ENCODE results near the gene TBC1D26.
"Not testable (repeated sequence)": the region's sequence is repeated elsewhere in the genome, so short reads cannot be mapped to it uniquely, and the experiment has no call there.

Gene TBC1D26

GRCh38 chr17:15731900-15732299 lies at the start of gene TBC1D26:
TBC1D26 (plus strand) TSS chr17:15732283; CDS start chr17:15735349, 3,066 bp downstream.
- DNase-seq (ENCODE audit: low read depth in 2 of 2): not testable (repeated sequence)

DNA sequence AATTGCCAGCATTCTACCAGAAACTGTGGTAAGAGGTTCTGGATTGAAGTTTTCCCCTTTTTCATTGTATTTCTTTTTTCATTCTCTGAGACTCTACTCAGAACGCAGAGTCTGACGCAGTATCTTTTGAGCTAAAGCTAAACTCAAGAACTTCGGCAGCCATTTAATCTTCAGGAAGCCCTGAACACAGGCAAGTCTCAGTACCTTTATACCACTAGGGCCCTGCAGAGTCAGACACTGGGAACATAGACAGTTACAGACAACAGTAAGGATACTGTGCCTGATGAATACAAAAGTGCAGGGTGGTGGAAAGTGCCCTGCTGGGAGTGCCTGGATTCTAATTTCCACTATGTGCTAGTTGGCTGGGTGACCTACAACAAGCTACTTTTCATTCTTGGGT lies 48.9 kb upstream of the TBC1D26 start:
- not testable (repeated sequence) for DNase-seq (ENCODE audit: low read depth in 2 of 2)

DNA sequence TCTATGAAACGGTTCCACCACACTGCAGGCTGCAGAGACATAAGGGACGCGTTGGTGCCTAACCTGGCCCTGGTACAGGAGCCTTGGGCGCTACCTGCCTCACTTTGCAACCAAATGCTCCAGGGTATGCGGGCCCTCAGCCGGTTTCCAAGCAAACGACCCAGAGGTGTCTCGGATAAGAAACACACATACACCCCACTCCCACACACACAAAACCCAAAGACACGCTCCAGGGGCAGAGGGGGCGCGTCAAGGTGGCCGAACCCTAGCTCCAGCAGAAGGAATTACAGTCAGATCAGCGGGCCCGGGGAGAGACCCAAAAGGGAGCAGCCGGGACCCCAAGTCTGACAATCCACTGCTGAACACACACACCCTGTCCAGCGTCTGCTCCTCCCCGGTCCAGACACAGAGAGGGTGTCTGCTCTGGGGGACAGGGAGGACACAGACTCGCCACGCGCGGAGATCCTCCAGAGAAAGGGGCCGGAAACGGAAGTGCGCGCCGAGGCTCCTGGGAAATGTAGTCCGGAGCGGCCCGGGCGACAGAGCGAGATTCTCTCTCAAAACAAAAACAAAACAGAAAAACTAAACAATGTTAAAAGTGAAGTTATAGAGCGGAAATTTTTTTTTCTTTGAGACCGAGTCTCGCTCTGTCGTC lies 48.1 kb upstream of the TBC1D26 start, which contains the start of gene TRIM16:
TRIM16 (minus strand) TSS at position 488 of the 655 bp plus-strand sequence. CDS start 32,702 bp downstream, outside the sequence.
- DNase-seq (ENCODE audit: low read depth in 2 of 2): peak; percentile 50 to 71

- not testable (repeated sequence) for DNase-seq (ENCODE audit: low read depth in 2 of 2)
Measured at GRCh38 chr17:15687494-15687893, 44.6 kb upstream of the TBC1D26 start.

GRCh38 chr17:15698967-15699366 lies 33.1 kb upstream of the TBC1D26 start:
- not testable (repeated sequence) for DNase-seq (ENCODE audit: low read depth in 2 of 2)

GRCh38 chr17:15699413-15699924 lies 32.6 kb upstream of the TBC1D26 start, which contains the start of gene ZNF286A:
ZNF286A (plus strand) TSS chr17:15699752; CDS start chr17:15700330, 578 bp downstream.
- peak; percentile 95 to 98 for DNase-seq (ENCODE audit: low read depth in 2 of 2)

DNA sequence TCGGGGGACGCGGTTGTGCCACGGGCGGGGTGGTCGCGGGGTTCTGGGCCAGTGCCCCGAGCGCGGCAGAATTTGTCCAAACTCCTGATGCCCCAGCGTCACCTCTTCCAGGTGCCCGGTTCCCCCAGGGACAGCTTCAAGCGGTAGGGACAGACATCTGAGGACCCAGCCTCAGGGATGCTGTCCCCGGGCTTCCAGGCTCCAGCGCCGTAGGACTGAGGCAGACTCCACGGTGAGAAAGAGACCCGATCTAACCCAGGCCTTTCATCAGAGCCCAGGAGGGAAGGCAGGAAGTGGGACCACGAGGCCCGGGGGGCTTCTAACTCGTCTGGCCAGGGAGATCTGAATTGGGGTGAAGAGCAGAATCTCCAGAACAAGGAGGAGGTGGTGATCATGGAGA lies 32.1 kb upstream of the TBC1D26 start:
- DNase-seq (ENCODE audit: low read depth in 2 of 2): not testable (repeated sequence)

DNA sequence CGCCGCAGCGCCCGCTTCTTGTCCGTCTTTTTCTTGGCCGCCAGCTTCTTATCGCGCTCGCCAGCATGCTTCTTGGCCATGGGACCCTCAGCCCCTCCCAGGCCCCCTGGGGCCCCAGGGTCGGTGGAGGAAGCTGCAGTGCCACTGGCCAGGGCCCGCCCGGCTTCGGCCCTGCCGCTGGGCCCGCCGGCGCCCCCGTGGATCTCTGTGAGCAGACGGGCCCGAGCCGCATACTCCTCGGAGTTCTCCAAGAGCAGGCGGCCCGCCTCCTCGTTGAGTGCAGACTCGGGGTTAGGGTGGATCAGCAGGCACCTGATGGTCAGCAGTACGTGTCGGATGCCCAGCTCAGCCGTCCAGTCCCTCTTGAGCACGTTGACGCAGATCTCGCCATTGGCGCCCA lies 27.8 kb upstream of the TBC1D26 start:
- not testable (repeated sequence) for DNase-seq (ENCODE audit: low read depth in 2 of 2)

- not testable (repeated sequence) for DNase-seq (ENCODE audit: low read depth in 2 of 2)
Measured at GRCh38 chr17:15704813-15705212, 27.3 kb upstream of the TBC1D26 start.

DNA sequence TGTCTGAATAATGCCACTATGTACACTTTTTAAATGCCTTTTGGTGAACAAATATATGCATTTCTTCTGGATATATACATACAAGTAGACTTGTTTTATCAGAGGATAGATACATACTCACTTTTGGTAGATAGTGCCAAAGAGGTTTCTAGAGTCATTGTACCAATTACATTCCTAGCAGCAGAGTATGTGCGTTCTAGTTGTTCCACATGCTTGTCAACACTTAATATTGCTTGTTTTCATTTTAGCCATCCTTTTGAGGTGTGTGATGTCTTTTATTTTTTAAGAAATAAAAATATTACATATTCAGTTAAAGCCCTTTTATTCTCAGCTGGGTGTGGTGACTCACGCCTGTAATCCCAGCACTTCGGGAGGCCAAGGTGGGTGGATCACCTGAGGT lies 23.2 kb upstream of the TBC1D26 start:
- DNase-seq (ENCODE audit: low read depth in 2 of 2): not testable (repeated sequence)

DNA sequence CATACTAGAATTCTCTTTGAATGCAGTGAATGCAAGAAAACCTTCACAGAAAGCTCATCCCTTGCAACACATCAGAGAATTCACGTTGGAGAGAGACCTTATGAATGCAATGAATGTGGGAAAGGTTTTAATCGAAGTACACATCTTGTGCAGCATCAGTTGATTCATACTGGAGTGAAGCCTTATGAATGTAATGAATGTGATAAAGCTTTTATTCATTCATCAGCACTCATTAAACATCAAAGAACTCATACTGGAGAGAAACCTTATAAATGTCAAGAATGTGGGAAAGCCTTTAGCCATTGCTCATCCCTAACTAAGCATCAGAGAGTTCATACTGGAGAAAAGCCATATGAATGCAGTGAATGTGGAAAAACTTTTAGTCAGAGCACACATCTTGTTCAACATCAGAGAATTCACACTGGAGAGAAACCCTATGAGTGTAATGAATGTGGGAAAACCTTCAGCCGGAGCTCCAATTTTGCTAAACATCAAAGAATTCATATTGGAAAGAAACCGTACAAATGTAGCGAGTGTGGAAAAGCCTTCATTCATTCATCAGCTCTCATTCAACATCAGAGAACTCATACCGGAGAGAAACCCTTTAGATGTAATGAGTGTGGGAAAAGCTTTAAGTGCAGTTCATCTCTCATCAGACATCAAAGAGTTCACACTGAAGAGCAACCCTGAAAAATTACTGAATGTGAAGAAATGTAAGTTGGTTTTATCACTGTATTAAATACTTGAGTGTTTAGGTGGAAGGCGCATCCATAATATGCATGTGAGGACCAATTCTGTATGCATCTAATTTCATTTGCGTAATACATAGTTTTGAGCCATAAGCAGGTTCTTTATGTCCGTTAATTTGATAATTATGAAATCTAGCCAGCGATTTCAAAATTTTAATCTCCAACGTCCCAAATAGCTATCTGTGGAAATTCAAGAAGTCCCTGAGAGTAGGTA lies 15.2 kb upstream of the TBC1D26 start:
- not testable (repeated sequence) for DNase-seq (ENCODE audit: low read depth in 2 of 2)

GRCh38 chr17:15730535-15730934 lies 1.5 kb upstream of the TBC1D26 start:
- DNase-seq (ENCODE audit: low read depth in 2 of 2): not testable (repeated sequence)

DNA sequence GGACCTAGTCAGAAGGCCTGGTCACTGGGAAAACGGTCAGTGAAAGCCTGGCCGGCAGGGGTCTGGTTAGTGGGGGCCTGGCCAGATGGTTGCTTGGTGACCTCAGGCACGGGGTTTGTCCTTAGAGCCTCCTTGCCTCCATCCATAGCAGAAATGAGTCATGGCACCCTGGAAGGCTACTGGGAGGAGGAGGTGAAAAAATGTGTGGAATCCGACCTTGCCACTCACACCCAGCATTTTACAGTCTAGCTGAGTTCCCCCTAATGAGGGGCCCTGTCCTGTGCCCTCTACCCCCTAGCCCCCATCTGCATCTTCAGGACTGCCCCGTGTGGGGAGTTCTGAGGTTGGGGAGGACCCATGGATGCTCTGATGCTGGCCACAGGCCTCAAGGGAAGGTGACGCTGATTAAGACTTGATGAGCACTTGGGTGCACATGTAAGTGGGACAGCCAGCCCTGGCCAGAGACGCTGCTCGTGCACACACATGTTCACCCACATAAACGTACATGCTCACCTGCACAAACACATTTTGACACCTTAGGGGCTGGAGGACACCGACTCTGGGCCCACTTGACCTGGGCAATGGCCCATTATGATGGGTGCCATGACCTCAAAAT lies 1.2 kb downstream of the TBC1D26 start:
- DNase-seq (ENCODE audit: low read depth in 2 of 2): not testable (repeated sequence)

- DNase-seq (ENCODE audit: low read depth in 2 of 2): not testable (repeated sequence)
Measured at GRCh38 chr17:15736578-15736977, 4.5 kb downstream of the TBC1D26 start.

GRCh38 chr17:15738066-15738465 lies 6.0 kb downstream of the TBC1D26 start:
- no peak for DNase-seq (ENCODE audit: low read depth in 2 of 2)

- DNase-seq (ENCODE audit: low read depth in 2 of 2): not testable (repeated sequence)
Measured at GRCh38 chr17:15739259-15739658, 7.2 kb downstream of the TBC1D26 start.

DNA sequence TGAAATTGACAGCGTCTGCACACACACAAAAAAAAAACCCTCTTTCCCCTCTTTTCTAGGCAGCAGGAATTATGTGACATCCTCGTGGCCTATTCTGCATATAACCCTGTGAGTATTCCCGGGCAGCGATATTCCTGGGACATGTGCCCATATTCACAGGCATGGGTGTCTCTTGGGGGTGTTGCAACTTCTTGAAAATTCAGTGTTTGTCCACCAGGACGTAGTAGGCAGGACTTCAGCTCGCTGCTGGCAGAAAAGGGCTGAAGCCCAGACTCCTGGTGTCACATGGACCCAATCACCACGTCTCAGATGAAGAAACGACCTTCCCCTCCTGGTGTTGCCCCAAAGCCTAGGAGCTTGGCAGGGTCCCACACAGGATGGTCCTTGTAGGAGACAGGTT lies 8.0 kb downstream of the TBC1D26 start:
- not testable (repeated sequence) for DNase-seq (ENCODE audit: low read depth in 2 of 2)

DNA sequence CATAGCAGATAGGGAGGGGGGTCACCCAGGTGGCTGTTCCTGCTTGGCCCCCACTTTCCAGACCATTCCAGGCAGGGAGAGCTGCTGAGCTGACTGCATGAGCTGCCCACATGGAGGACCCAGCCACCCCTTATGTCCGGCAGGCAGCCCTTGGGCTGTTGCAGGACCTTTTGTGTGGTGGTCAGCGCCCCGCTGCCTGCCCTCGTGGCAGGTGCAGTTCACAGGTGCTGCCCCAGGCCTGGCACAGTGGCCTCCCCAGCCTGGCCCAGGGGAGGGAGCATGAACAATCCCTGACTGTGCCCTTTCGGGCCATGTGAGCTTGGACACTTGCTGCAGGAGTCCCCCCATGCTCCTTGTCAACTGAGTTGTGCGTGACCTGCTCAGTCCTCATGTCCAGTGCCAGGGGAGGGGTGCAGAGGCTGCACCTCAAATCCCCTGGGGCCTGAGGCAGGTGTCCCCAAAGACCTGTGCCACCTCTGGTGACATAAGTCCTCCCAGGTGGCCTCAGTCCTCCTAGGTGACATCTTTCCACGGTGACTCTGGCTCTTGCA lies 8.6 kb downstream of the TBC1D26 start:
- no peak for DNase-seq (ENCODE audit: low read depth in 2 of 2)

DNA sequence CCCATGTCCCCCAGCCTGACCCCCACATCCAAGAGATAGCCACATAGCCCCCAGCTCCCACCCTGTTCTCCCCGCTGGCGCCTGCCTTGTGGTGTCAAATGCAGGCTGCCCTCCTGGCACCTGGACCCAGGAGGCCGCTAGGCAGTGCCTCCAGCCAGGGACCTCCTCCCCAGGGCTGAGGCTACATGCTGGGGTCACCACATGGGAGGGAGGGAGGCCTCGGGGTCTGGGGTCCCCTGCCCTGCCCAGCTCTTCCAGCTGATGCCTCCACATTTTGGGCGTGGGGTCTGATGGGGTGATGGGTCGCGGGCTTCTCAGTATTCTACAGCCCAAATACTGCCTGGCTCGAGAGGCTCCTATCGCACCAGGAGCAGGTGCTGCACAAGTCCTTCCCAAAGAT lies 9.5 kb downstream of the TBC1D26 start:
- no peak for DNase-seq (ENCODE audit: low read depth in 2 of 2)

GRCh38 chr17:15742051-15742795 lies 10.1 kb downstream of the TBC1D26 start:
- DNase-seq (ENCODE audit: low read depth in 2 of 2): no peak

DNA sequence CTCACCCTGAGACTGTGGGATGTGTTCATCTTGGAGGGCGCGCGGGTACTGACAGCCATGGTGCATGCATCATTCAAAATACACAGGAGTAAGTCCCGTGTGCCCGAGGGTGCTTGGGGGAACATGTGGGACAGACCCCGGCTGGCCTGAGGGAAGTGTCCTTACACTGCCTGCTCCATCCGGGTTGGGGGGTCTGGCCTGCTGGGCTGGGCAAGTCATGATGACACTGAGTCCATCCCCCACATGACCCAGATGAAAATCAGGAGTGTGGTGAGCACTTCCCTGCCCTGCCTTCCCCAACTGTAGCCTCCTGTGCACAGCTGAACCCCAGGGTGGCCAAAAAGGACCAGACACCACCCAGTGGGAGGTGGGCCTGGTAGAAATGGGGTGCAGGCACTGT lies 10.8 kb downstream of the TBC1D26 start:
- DNase-seq (ENCODE audit: low read depth in 2 of 2): no peak
